ENCODE measurements around the gene PWWP2B.

The PWWP2B gene

GRCh38 chr10:132404911-132405462 is 8.0 kb downstream of the PWWP2B start:
- no peaks in the 10 kb centered on the region for H3K9me3 Mint-ChIP-seq
- no peak for DNase-seq
- H3K4me1 Mint-ChIP-seq, result peaks cover 31% of the 10 kb centered on the region
- no peak overlapping the region for H3K27ac Mint-ChIP-seq
- H3K4me3 Mint-ChIP-seq, result no peak overlapping the region
- peaks cover 1% of the 10 kb centered on the region for H3K27me3 Mint-ChIP-seq (ENCODE audit: low read depth, poor library complexity)
- peaks cover 7% of the 10 kb centered on the region for H3K36me3 Mint-ChIP-seq (ENCODE audit: low read depth)
- no peak for TF ChIP-seq CTCF (IDR thresholded peaks at IDR 0.05)

GRCh38 chr10:132405463-132405991 is 8.5 kb downstream of the PWWP2B start:
- Mint-ChIP-seq H3K4me3 (no peak overlapping the region), H3K4me1 (peaks cover 34% of the 10 kb centered on the region), H3K27me3 (ENCODE audit: low read depth, poor library complexity) (no peaks in the 10 kb centered on the region), H3K9me3 (no peaks in the 10 kb centered on the region), H3K36me3 (ENCODE audit: low read depth) (peaks cover 7% of the 10 kb centered on the region), H3K27ac (peak overlapping the region; percentile 80)
- no peak for TF ChIP-seq CTCF (IDR thresholded peaks at IDR 0.05)
- no peak for DNase-seq

- Mint-ChIP-seq H3K4me1 (peaks cover 35% of the 10 kb centered on the region), H3K27me3 (ENCODE audit: low read depth, poor library complexity) (no peaks in the 10 kb centered on the region), H3K27ac (peak overlapping the region; percentile 80), H3K9me3 (no peaks in the 10 kb centered on the region), H3K4me3 (no peak overlapping the region), H3K36me3 (ENCODE audit: low read depth) (peaks cover 7% of the 10 kb centered on the region)
- no peak for DNase-seq
- TF ChIP-seq CTCF (IDR thresholded peaks at IDR 0.05), result no peak
Observed at GRCh38 chr10:132406181-132406580, 9.2 kb downstream of the PWWP2B start.

GRCh38 chr10:132406750-132407149 is 9.8 kb downstream of the PWWP2B start:
- H3K9me3 Mint-ChIP-seq, result no peaks in the 10 kb centered on the region
- peaks cover 7% of the 10 kb centered on the region for H3K36me3 Mint-ChIP-seq (ENCODE audit: low read depth)
- no peak for TF ChIP-seq CTCF (IDR thresholded peaks at IDR 0.05)
- H3K4me3 Mint-ChIP-seq, result no peak overlapping the region
- peaks cover 41% of the 10 kb centered on the region for H3K4me1 Mint-ChIP-seq
- H3K27ac Mint-ChIP-seq, result no peak overlapping the region
- no peak for DNase-seq
- no peaks in the 10 kb centered on the region for H3K27me3 Mint-ChIP-seq (ENCODE audit: low read depth, poor library complexity)

- Mint-ChIP-seq H3K4me3 (no peak overlapping the region), H3K27me3 (ENCODE audit: low read depth, poor library complexity) (no peaks in the 10 kb centered on the region), H3K9me3 (no peaks in the 10 kb centered on the region), H3K36me3 (ENCODE audit: low read depth) (peaks cover 7% of the 10 kb centered on the region), H3K27ac (no peak overlapping the region), H3K4me1 (peaks cover 46% of the 10 kb centered on the region)
- no peak for TF ChIP-seq CTCF (IDR thresholded peaks at IDR 0.05)
- DNase-seq, result no peak
Observed at GRCh38 chr10:132407243-132407746, 10.3 kb downstream of the PWWP2B start.

- H3K4me1 Mint-ChIP-seq, result peaks cover 52% of the 10 kb centered on the region
- no peak for DNase-seq
- no peak overlapping the region for H3K27ac Mint-ChIP-seq
- peaks cover 7% of the 10 kb centered on the region for H3K36me3 Mint-ChIP-seq (ENCODE audit: low read depth)
- no peaks in the 10 kb centered on the region for H3K9me3 Mint-ChIP-seq
- H3K27me3 Mint-ChIP-seq (ENCODE audit: low read depth, poor library complexity), result no peaks in the 10 kb centered on the region
- H3K4me3 Mint-ChIP-seq, result no peak overlapping the region
- TF ChIP-seq CTCF (IDR thresholded peaks at IDR 0.05), result no peak
Observed at GRCh38 chr10:132407846-132408278, 10.9 kb downstream of the PWWP2B start.

All from nephron progenitor cell (in vitro differentiated cells).